ENCODE measurements around the gene SCN9A.
A peak's percentile ranks its signal among the peaks of the same experiment; 100 is the strongest.
"Not testable (repeated sequence)": the region's sequence is repeated elsewhere in the genome, so short reads cannot be mapped to it uniquely, and the experiment has no call there.

The SCN9A gene

DNA sequence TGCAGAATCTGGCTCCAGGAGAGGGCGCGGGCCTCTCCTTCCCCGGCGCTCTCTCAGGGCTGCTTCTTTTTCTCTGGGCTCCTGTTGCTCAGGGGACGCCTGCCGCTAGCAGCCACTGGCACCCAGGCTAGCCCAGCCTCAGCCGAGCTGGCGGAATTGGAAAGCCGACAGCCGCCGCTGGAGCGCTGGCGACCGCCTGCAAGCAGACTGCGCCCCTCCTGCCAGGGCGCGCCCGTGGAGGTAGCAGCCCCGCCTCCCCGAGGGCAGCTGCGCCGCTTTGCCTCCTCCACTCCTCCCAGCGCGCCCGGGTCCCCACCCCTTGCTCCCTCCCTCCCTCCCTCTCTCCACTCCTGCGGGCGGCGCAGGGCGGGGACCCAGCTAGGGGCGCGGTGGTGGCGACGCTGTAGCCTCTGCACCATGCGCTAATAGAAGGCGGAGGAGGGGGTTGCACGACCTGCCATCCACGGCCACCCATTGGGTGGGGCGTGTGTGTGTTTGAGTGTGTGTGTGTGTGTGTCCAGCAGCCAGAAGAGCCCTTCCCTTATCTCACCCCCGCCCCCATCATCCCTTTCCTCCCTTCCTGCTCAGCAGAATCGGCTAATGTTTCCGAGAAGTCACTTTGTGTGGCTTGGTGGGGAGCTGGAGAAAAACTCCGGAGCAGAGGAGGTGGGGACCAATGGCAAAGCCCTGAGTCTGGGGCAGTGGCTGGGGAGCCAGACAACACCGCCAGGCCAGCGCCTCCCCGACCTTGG, at the start of gene SCN9A:
SCN9A (minus strand) TSS at position 209 of the 752 bp plus-strand sequence. CDS start 64,188 bp downstream, outside the sequence.
- DNase-seq (ENCODE audit: low read depth in 1 of 2, low spot score in 1 of 2) = peak in 1 of 2 donors; percentile 3

DNA sequence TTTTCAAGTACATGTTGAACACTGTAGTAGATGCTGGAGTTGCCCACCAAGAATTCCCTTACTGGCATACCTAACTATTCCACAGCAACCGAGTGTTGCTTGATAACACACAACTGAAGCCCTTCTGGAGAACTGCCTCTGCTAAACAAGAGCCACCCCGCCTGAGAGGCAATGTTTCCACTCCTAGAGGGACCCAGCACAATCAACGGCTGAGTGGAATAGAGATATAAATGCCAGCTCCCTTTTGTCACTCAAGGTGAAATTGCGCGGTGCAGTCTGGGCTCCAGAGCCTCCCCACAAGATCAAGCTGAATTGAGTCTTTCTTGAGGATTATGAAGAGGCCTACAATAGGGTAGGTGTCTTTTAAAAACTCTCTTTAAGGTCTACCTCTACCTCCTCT, 49.1 kb upstream of the SCN9A start:
- no peak for DNase-seq (ENCODE audit: low read depth in 1 of 2, low spot score in 1 of 2)

DNA sequence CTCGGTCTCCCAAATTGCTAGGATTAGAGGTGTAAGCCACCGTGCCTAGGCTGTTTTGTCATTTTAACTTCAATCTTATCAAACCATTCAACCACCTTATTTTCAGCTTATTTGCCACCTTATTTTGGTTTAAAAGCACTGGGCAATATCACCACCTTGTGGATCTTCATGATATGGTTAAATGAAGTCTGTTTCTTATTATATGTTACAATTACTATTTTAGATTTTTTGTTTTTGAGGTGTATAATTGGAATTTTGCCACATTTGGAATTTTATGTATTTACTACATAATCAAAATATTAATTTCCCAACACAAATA, 43.8 kb upstream of the SCN9A start:
- no peak for DNase-seq (ENCODE audit: low read depth in 1 of 2, low spot score in 1 of 2)

- no peak for DNase-seq (ENCODE audit: low read depth in 1 of 2, low spot score in 1 of 2)
Measured at GRCh38 chr2:166418853-166419615, 43.3 kb upstream of the SCN9A start.

DNA sequence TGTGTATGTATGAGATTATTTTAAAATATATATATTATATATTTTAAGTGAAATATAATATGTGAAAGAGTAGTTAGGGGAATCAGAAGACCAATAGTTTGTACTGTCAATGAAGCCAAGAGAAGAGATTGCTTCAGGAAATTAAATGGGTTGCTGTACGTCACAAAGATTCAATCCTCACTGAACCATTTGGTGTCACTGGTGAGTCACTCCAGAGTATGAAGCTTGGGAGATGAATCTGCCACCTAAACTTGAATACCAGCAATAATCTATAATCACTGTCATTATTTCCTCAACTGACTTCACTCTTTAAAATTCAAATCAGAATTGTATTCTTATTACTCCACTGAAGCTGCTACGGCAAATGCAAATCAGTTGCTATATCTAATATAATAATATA, 41.9 kb upstream of the SCN9A start:
- DNase-seq (ENCODE audit: low read depth in 1 of 2, low spot score in 1 of 2) = no peak

DNA sequence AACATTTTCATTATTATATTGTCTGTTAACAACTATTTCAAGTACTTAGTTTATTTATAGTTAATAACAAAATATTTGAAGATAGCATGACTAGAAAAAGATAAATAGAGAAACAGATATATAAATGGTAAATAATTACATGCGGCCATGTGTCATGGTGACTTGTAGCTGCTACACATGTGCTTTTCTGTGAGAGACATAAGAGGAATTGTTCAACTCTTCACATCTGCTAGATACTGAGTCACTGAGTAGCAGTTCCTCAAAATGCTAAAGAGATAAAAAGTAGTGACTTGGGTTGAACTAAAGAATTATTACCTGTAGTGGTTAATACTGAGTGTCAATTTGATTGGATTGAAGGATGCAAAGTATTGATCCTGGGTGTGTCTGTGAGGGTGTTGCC, 37.5 kb upstream of the SCN9A start:
- no peak for DNase-seq (ENCODE audit: low read depth in 1 of 2, low spot score in 1 of 2)

GRCh38 chr2:166411473-166412230, 35.9 kb upstream of the SCN9A start:
- DNase-seq (ENCODE audit: low read depth in 1 of 2, low spot score in 1 of 2) = no peak

DNA sequence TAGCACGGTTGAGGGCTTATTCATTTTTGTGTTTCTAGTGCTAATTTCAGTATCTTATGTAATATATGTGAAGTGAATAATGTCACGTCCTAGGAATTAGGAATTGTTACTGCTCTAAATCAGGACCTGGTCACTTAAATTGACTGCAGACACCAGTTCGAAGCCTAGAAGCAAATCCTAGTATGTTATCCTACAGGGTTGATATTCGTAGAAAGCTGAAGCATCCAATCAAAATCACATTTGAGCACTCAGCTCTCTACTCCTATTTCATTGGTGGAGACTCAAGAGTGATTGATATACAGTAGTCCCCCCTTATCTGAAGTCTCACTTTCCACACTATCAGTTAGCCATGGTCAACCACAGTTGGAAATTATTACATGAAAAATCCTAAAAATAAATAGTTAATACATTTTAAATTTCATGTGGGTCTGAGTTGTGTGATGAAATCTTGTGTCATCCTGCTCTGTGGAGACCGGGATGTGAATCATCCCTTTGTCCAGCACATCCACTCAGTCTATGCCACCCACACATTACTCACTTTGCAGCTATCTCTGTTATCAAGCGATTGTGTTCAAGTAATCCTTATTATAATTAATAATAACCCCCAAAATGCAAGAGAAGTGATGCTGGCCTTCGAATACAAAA, 35.2 kb upstream of the SCN9A start:
- no peak for DNase-seq (ENCODE audit: low read depth in 1 of 2, low spot score in 1 of 2)

GRCh38 chr2:166407746-166408145, 32.0 kb upstream of the SCN9A start:
- DNase-seq (ENCODE audit: low read depth in 1 of 2, low spot score in 1 of 2) = not testable (repeated sequence)

DNA sequence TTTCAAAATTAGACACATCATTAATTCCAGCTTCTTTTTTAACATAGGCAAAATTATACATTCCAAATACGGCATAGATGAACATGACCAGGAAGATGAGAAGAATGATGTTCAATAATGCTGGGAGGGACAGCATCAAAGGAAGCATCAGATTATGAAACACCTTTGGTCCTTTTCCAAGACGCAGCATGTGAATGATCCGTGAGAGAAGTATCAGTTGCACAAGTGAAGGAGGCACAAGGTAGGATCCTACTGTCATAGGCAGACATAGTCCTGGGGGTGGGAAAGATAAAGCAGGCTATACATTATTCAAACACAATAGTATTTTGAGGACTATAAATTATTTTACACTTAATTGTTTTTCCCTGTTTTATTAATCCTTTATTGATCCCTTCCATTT, 30.6 kb upstream of the SCN9A start:
- no peak for DNase-seq (ENCODE audit: low read depth in 1 of 2, low spot score in 1 of 2)

- no peak for DNase-seq (ENCODE audit: low read depth in 1 of 2, low spot score in 1 of 2)
Measured at GRCh38 chr2:166405569-166405926, 29.8 kb upstream of the SCN9A start.

- DNase-seq (ENCODE audit: low read depth in 1 of 2, low spot score in 1 of 2) = no peak
Measured at GRCh38 chr2:166404831-166405568, 29.3 kb upstream of the SCN9A start.

GRCh38 chr2:166394245-166394644, 18.5 kb upstream of the SCN9A start:
- DNase-seq (ENCODE audit: low read depth in 1 of 2, low spot score in 1 of 2) = no peak

GRCh38 chr2:166393008-166393407, 17.3 kb upstream of the SCN9A start:
- DNase-seq (ENCODE audit: low read depth in 1 of 2, low spot score in 1 of 2) = no peak

- DNase-seq (ENCODE audit: low read depth in 1 of 2, low spot score in 1 of 2) = no peak
Measured at GRCh38 chr2:166388481-166389070, 12.8 kb upstream of the SCN9A start.

DNA sequence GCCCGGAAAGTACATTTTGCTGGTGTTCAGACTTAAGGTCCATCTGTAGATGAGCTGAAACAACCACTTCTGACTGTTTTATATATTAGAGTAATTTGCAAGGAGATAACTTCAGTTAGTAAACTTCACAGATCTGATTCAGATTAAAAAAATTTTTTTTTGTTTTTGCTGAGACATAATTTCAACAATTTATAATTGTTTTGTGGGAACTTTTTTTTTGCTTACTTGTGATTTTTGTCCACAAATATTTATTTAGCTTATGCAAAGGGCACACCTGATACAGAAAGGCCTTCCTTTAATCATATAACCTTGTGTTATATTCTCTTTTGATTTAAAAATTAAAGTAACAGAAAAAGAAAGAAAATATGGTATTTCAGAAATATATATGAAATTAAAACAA, 9.6 kb upstream of the SCN9A start:
- DNase-seq (ENCODE audit: low read depth in 1 of 2, low spot score in 1 of 2) = no peak

DNA sequence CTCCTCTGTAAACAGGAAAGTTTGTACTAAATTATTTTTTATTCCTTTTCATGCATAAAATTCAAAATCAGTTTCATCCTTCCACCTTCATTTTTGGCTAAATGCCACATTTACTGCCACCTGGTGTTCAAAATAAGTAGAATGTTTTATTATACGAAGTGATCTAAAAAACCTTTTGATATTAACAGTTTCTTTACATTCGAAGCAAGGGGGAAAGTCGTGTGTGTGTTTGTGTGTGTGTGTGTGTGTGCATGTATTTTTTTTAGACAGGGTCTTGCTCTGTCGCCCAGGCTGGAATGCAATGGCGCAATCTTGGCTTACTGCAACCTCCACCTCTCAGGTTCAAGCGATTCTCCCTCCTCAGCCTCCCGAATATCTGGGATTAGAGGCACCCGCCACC, 9.0 kb upstream of the SCN9A start:
- no peak for DNase-seq (ENCODE audit: low read depth in 1 of 2, low spot score in 1 of 2)

DNA sequence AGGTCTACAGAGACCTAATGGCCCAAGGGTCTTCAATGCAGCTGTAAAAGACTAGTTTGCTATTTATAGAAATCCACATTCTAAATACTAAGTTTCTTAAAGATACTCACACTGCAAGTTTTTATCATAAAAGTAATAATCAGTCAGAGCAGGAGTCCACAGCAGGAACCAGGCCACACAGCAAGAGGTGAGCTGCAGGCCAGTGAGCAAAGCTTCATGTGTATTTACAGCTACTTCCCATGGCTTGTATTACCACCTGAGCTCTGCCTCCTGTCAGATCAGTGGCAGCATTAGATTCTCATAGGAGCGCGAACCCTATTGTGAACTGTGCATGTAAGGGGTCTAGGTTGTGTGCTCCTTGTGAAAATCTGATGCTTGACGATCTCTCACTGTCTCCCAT, 6.7 kb upstream of the SCN9A start:
- no peak for DNase-seq (ENCODE audit: low read depth in 1 of 2, low spot score in 1 of 2)

- DNase-seq (ENCODE audit: low read depth in 1 of 2, low spot score in 1 of 2) = no peak
Measured at GRCh38 chr2:166380615-166381014, 4.9 kb upstream of the SCN9A start.

DNA sequence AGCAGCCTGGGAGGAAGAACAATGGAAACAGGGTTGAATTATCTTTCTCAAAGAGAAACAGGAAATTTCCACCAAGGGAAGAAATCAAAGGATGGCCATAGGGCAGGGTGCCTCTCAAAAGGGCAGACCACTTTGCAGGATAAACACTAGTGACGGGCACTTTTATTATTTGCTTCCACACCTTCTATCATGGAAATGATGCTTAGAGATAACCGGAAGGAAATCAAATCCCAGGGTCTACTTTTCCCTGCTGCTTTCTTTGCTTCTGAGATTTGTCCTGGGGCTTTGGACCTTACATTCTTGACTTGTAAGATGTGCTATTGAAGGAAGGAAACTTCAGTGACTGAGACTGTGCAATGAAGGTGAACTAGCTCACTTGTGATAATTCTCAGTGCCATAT, 1.1 kb upstream of the SCN9A start:
- DNase-seq (ENCODE audit: low read depth in 1 of 2, low spot score in 1 of 2) = no peak

- no peak for DNase-seq (ENCODE audit: low read depth in 1 of 2, low spot score in 1 of 2)
Measured at GRCh38 chr2:166376488-166376828, 714 bp upstream of the SCN9A start.

All from stimulated activated CD4-positive, alpha-beta T cell treated with anti-CD3 and anti-CD28 coated beads, Interleukin-15, amount 100 ng/mL, for 1 hour (primary cell).